ENCODE measurements around the gene IFNA21. TPM values are rescaled to one million over a fixed set of nuclear protein-coding genes. Genes with fewer than 3 reads are reported as not detected.
"Not testable (repeated sequence)": the region's sequence is repeated elsewhere in the genome, so short reads cannot be mapped to it uniquely, and the experiment has no call there.

The IFNA21 gene
- total RNA-seq, 4 donors from 2014 or later: not detected

- H3K27me3 ChIP-seq: no peaks in the 10 kb centered on the region
- ATAC-seq: no peak
- H3K9me3 ChIP-seq: peaks cover 0 to 8% (median 0%) of the 10 kb centered on the region in 3 donors
- H3K4me1 ChIP-seq: peaks cover 0 to 8% (median 0%) of the 10 kb centered on the region in 3 donors
- TF ChIP-seq POLR2A (IDR thresholded peaks at IDR 0.05): no peak
- TF ChIP-seq POLR2AphosphoS5 (IDR thresholded peaks at IDR 0.05): no peak
- TF ChIP-seq CTCF (IDR thresholded peaks at IDR 0.05): no peak
- no peak for TF ChIP-seq EP300 (IDR thresholded peaks at IDR 0.05)
- H3K36me3 ChIP-seq: no peaks in the 10 kb centered on the region
- 31 to 75% methylated on average over 2 to 3 of the region's 3 CpGs for WGBS, 2 donors (ENCODE audit: low coverage in 1 of 2)
- no peak overlapping the region for H3K27ac ChIP-seq
- H3K4me3 ChIP-seq: no peak overlapping the region
Observed at GRCh38 chr9:21153336-21154017, 13.0 kb downstream of the IFNA21 start.

DNA sequence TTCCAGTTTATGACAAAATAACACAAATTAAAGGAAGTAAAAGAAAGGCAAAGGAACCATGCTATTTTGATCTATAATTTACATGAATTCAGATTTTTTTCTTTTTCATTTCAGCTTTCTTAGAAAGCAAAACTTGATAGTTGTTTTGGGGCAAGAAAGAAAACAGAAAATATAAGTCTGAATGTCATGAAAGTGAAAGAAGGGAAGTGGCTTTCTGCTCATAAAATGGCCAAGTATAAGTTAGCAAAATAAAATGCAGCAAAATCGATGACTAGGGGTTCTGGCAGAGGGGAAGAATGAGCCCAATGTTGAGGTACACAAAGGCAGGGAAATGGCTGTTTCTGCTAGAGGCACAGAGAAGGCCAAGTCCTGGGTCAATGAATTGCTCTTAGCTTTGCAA lies 21.9 kb downstream of the IFNA21 start:
- H3K9me3 ChIP-seq: peaks cover 0 to 15% (median 0%) of the 10 kb centered on the region in 3 donors
- no peak overlapping the region for H3K27ac ChIP-seq
- WGBS, 2 donors (ENCODE audit: low coverage in 1 of 2): 35 to 40% methylated on average over 1 of the region's 1 CpG
- no peaks in the 10 kb centered on the region for H3K27me3 ChIP-seq
- TF ChIP-seq POLR2A (IDR thresholded peaks at IDR 0.05): no peak
- TF ChIP-seq POLR2AphosphoS5 (IDR thresholded peaks at IDR 0.05): no peak
- no peak for TF ChIP-seq EP300 (IDR thresholded peaks at IDR 0.05)
- no peak for TF ChIP-seq CTCF (IDR thresholded peaks at IDR 0.05)
- H3K36me3 ChIP-seq: no peaks in the 10 kb centered on the region
- no peak for ATAC-seq
- H3K4me3 ChIP-seq: no peak overlapping the region
- no peaks in the 10 kb centered on the region for H3K4me1 ChIP-seq

DNA sequence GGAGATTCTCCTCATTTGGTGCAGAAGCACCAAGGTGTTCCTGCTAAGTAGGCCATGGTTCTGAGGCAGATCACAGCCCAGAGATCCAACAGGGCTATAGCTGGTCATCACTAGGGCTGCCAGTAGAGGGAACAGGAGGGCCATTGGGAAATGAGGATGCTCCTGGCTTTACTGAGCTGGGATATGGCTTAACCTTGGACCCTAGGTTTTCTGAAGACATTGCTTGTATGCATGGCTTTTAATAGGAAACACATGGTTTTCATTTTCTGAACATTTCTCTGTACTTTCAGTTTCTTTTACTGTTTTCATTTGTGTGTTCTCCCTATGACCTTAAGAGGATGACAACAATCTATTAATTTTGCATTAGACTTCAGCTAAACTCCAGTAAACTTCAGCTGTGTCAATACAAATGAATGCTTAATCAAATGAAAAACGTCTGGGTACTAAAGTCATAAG lies 25.0 kb downstream of the IFNA21 start, which contains the start of gene IFNW1:
Gene IFNW1, minus strand, starts transcription at position 406 of the 456 bp plus-strand sequence. Its CDS starts 262 bp downstream, at position 144.
- H3K27ac ChIP-seq: no peak within 1 kb of the TSS
- H3K4me1 ChIP-seq: no peaks in the 10 kb centered on the region
- WGBS, 2 donors (ENCODE audit: low coverage in 1 of 2): 26 to 60% methylated on average over 1 of the region's 1 CpG
- no peaks in the 10 kb centered on the region for H3K27me3 ChIP-seq
- no peaks in the 10 kb centered on the region for H3K9me3 ChIP-seq
- H3K4me3 ChIP-seq: no peak within 1 kb of the TSS
- no peaks in the 10 kb centered on the region for H3K36me3 ChIP-seq
- ATAC-seq: no peak
- TF ChIP-seq POLR2A (IDR thresholded peaks at IDR 0.05) (no peak), POLR2AphosphoS5 (IDR thresholded peaks at IDR 0.05) (no peak), CTCF (IDR thresholded peaks at IDR 0.05) (no peak), EP300 (IDR thresholded peaks at IDR 0.05) (no peak)

- no peak overlapping the region for H3K27ac ChIP-seq
- no peaks in the 10 kb centered on the region for H3K4me1 ChIP-seq
- no peak for ATAC-seq
- H3K27me3 ChIP-seq: no peaks in the 10 kb centered on the region
- H3K36me3 ChIP-seq: no peaks in the 10 kb centered on the region
- WGBS, 2 donors (ENCODE audit: low coverage in 1 of 2): 0 to 83% methylated on average over 1 of the region's 1 CpG
- H3K9me3 ChIP-seq: no peaks in the 10 kb centered on the region
- no peak for TF ChIP-seq CTCF (IDR thresholded peaks at IDR 0.05)
- TF ChIP-seq POLR2A (IDR thresholded peaks at IDR 0.05): no peak
- TF ChIP-seq EP300 (IDR thresholded peaks at IDR 0.05): no peak
- no peak for TF ChIP-seq POLR2AphosphoS5 (IDR thresholded peaks at IDR 0.05)
- H3K4me3 ChIP-seq: no peak overlapping the region
Observed at GRCh38 chr9:21137020-21137419, 29.4 kb downstream of the IFNA21 start.

DNA sequence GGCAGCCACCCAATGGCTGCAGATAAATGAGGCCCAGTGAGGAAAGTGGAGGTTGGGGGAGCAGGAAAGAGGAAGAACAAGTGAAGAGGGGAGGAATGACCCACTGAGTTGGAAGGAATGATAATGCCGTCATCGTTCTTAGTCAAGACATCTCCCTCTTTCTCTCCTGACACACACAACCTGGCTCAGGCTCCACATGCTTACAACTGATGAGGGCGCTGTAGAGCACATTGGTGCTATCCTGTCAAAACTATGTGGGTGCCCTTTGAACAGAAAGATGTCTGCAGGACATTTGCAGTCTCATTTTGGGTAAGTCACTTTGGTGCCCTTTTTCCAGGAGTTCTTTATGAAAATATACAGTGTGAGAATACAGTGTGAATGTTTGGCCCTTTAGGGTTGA lies 30.7 kb downstream of the IFNA21 start:
- no peaks in the 10 kb centered on the region for H3K36me3 ChIP-seq
- TF ChIP-seq POLR2AphosphoS5 (IDR thresholded peaks at IDR 0.05) (no peak), EP300 (IDR thresholded peaks at IDR 0.05) (no peak), POLR2A (IDR thresholded peaks at IDR 0.05) (no peak)
- no peaks in the 10 kb centered on the region for H3K4me1 ChIP-seq
- no peak overlapping the region for H3K27ac ChIP-seq
- H3K9me3 ChIP-seq: no peaks in the 10 kb centered on the region
- H3K27me3 ChIP-seq: no peaks in the 10 kb centered on the region
- no peak overlapping the region for H3K4me3 ChIP-seq
- WGBS, 2 donors (ENCODE audit: low coverage in 1 of 2): 70 to 87% methylated on average over 3 of the region's 3 CpGs
- ATAC-seq: no peak

DNA sequence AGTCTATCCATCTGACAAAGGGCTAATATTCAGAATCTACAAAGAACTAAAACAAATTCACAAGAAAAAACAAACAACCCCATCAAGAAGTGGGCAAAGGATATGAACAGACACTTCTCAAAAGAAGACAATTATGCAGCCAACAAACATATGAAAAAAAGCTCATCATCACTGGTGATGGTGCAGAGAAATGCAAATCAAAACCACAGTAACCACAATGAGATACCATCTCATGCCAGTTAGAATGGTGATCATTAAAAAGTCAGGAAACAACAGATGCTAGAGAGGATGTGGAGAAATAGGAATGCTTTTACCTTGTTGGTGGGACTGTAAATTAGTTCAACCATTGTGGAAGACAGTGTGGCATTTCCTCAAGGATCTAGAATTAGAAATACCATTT lies 38.3 kb downstream of the IFNA21 start:
- not testable (repeated sequence) for H3K9me3 ChIP-seq, H3K4me1 ChIP-seq, ATAC-seq, H3K36me3 ChIP-seq, H3K27me3 ChIP-seq, H3K27ac ChIP-seq, H3K4me3 ChIP-seq
